GM12873 (cell line): ENCODE results near the gene RERE.
A peak's percentile ranks its signal among the peaks of the same experiment; 100 is the strongest.

Source experiments
- CTCF ChIP-seq: IDR thresholded peaks from 2 replicates; pipeline ENCODE4 v1.5.1; 2012; ENCODE audit warnings: low read depth, mild to moderate bottlenecking, moderate library complexity, low read length, control low read depth; ENCODE audit not compliant: insufficient read depth; ENCODE audit errors: missing control alignments

RERE gene

GRCh38 chr1:8431784-8432183 is 385.7 kb downstream of the RERE start:
- no peak for TF ChIP-seq CTCF

- peak; percentile 52 for TF ChIP-seq CTCF
Measured at GRCh38 chr1:8431019-8431418, 386.4 kb downstream of the RERE start.

GRCh38 chr1:8430476-8430875 is 387.0 kb downstream of the RERE start:
- no peak for TF ChIP-seq CTCF

GRCh38 chr1:8429549-8430110 is 387.8 kb downstream of the RERE start:
- no peak for TF ChIP-seq CTCF

GRCh38 chr1:8428441-8428840 is 389.0 kb downstream of the RERE start:
- no peak for TF ChIP-seq CTCF

- no peak for TF ChIP-seq CTCF
Measured at GRCh38 chr1:8427986-8428385, 389.5 kb downstream of the RERE start.

GRCh38 chr1:8427493-8427892 is 389.9 kb downstream of the RERE start:
- TF ChIP-seq CTCF: no peak
